HEK293 (cell line): ENCODE measurements around the gene ELAVL3.

Experiments
- CTCF ChIP-seq: fragments of 450-650 bp; formaldehyde crosslinking; IDR thresholded peaks from 2 replicates; pipeline ENCODE4 v1.5.1; 2016; ENCODE audit warnings: missing biosample characterization, missing genetic modification characterization
- SCRT1 ChIP-seq: fragments of 450-650 bp; formaldehyde crosslinking; IDR thresholded peaks from 2 replicates; pipeline ENCODE4 v1.5.1; 2016; ENCODE audit warnings: missing biosample characterization, missing genetic modification characterization, borderline replicate concordance
- SP2 ChIP-seq: fragments of 450-650 bp; formaldehyde crosslinking; IDR thresholded peaks from 2 replicates; pipeline ENCODE4 v1.5.1; 2016; ENCODE audit warnings: missing biosample characterization, missing genetic modification characterization
- YY1 ChIP-seq: fragments of 450-650 bp; formaldehyde crosslinking; IDR thresholded peaks from 2 replicates; pipeline ENCODE4 v1.5.1; 2018; ENCODE audit warnings: missing biosample characterization, missing genetic modification characterization
- ZFP41 ChIP-seq: fragments of 450-650 bp; formaldehyde crosslinking; IDR thresholded peaks from 2 replicates; pipeline ENCODE4 v1.5.1; 2016; ENCODE audit warnings: missing biosample characterization, missing genetic modification characterization, borderline replicate concordance
- ZNF10 ChIP-seq: fragments of 450-650 bp; formaldehyde crosslinking; IDR thresholded peaks from 2 replicates; pipeline ENCODE4 v1.5.1; 2017; ENCODE audit warnings: missing biosample characterization, missing genetic modification characterization
- ZNF274 ChIP-seq, 2 experiments: fragments of 200-500 bp in 1 of 2; fragments of 450-650 bp in 1 of 2; sonication (Bioruptor generic) in 1 of 2; formaldehyde crosslinking in 1 of 2; IDR thresholded peaks; 2 replicates each; pipeline versions ENCODE4 v1.5.1 to v1.6.1; 2014 to 2016; ENCODE audit warnings: borderline replicate concordance in 1 of 2, inconsistent platforms in 1 of 2, low read length in 1 of 2, missing biosample characterization in 1 of 2, missing genetic modification characterization in 1 of 2
- ZNF416 ChIP-seq: fragments of 450-650 bp; formaldehyde crosslinking; IDR thresholded peaks from 2 replicates; pipeline ENCODE4 v1.5.1; 2016; ENCODE audit warnings: missing biosample characterization, missing genetic modification characterization
- ZNF530 ChIP-seq: fragments of 450-650 bp; formaldehyde crosslinking; IDR thresholded peaks from 2 replicates; pipeline ENCODE4 v1.5.1; 2016; ENCODE audit warnings: low read depth, missing biosample characterization, missing genetic modification characterization
- ZNF548 ChIP-seq: fragments of 450-650 bp; formaldehyde crosslinking; IDR thresholded peaks from 2 replicates; pipeline ENCODE4 v1.5.1; 2016; ENCODE audit warnings: missing biosample characterization, missing genetic modification characterization
- ZNF768 ChIP-seq: fragments of 450-650 bp; formaldehyde crosslinking; IDR thresholded peaks from 2 replicates; pipeline ENCODE4 v1.5.1; 2018; ENCODE audit warnings: missing biosample characterization, mild to moderate bottlenecking, missing genetic modification characterization
- TF ChIP-seq, protein P1 (sequence below): IDR thresholded peaks from 2 replicates; pipeline ENCODE4 v1.6.1; 2011; ENCODE audit warnings: mild to moderate bottlenecking, low read depth, low read length, borderline replicate concordance
- TF ChIP-seq, protein P2 (sequence below): fragments of 450-650 bp; formaldehyde crosslinking; IDR thresholded peaks from 2 replicates; pipeline ENCODE4 v1.5.1; 2016; ENCODE audit warnings: missing biosample characterization, missing genetic modification characterization

DNA sequence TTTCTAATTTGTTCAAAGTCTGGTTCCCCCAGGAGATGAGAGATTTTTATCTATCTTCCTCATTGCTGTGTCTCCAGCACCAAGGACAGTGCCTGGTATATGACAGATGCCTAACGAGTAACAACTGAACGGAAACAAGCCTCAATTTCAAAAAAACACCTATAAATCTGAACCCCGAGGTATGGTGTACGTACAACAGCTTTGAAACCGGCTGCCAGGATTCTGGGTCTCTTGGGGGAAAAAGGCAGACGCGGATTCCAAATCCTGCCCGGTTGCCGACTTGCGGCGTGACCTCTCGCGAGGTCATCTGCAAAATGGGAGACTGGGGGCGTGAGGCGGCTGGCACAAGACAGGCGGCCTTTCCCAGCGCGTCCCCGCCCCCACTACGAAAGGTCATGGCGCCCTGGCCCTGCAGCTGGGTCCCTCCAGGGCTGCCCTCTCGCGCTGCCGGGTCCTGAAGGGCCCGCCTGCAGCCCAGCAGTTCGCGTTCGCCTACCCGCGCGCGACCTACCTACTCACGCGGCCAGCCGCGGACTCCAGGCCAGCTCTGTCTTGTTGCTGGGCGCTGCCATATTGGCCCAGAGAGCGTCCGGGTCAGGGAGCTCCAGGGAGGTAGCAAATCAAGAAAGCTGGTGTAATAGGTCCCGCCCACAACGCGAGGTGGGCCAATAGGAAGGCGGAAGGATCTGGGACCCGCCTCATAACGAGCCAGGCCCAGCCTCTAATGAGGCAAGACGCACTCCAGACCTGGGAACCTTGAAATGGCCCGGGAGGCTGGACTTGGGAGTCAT, 47.9 kb upstream of the ELAVL3 start, which contains the start of gene ECSIT:
- TF ChIP-seq SP2 (tag by site-specific recombination) = peak; percentile 98
- TF ChIP-seq ZNF768 (tag by site-specific recombination) = no peak
- TF ChIP-seq CTCF = no peak
- TF ChIP-seq ZNF416 (tag by site-specific recombination) = no peak
- TF ChIP-seq, protein P1, sequence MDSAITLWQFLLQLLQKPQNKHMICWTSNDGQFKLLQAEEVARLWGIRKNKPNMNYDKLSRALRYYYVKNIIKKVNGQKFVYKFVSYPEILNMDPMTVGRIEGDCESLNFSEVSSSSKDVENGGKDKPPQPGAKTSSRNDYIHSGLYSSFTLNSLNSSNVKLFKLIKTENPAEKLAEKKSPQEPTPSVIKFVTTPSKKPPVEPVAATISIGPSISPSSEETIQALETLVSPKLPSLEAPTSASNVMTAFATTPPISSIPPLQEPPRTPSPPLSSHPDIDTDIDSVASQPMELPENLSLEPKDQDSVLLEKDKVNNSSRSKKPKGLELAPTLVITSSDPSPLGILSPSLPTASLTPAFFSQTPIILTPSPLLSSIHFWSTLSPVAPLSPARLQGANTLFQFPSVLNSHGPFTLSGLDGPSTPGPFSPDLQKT = no peak
- no peak for TF ChIP-seq ZNF530
- no peak for TF ChIP-seq ZFP41 (tag by site-specific recombination)
- peak; percentile 98 for TF ChIP-seq YY1 (tag by site-specific recombination)
- no peak for TF ChIP-seq ZNF10 (tag by site-specific recombination)
- TF ChIP-seq ZNF274 (IDR thresholded peaks at IDR 0.05; ENCODE audit: low read length) = no peak
- no peak for TF ChIP-seq ZNF274 (tag by site-specific recombination; IDR thresholded peaks at IDR 0.05; ENCODE audit: borderline replicate concordance)
- TF ChIP-seq ZNF548 = no peak
- no peak for TF ChIP-seq SCRT1 (tag by site-specific recombination)
- TF ChIP-seq, protein P2, sequence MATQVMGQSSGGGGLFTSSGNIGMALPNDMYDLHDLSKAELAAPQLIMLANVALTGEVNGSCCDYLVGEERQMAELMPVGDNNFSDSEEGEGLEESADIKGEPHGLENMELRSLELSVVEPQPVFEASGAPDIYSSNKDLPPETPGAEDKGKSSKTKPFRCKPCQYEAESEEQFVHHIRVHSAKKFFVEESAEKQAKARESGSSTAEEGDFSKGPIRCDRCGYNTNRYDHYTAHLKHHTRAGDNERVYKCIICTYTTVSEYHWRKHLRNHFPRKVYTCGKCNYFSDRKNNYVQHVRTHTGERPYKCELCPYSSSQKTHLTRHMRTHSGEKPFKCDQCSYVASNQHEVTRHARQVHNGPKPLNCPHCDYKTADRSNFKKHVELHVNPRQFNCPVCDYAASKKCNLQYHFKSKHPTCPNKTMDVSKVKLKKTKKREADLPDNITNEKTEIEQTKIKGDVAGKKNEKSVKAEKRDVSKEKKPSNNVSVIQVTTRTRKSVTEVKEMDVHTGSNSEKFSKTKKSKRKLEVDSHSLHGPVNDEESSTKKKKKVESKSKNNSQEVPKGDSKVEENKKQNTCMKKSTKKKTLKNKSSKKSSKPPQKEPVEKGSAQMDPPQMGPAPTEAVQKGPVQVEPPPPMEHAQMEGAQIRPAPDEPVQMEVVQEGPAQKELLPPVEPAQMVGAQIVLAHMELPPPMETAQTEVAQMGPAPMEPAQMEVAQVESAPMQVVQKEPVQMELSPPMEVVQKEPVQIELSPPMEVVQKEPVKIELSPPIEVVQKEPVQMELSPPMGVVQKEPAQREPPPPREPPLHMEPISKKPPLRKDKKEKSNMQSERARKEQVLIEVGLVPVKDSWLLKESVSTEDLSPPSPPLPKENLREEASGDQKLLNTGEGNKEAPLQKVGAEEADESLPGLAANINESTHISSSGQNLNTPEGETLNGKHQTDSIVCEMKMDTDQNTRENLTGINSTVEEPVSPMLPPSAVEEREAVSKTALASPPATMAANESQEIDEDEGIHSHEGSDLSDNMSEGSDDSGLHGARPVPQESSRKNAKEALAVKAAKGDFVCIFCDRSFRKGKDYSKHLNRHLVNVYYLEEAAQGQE = peak; percentile 99
